Stimulated activated CD4-positive, alpha-beta T cell treated with anti-CD3 and anti-CD28 coated beads, Interleukin-4, amount 100 ng/mL, for 4 hours (primary cell): ENCODE data around the gene VPS33B.
A peak's percentile ranks its signal among the peaks of the same experiment; 100 is the strongest.

Experiments
- DNase-seq, 2 experiments: peaks; one replicate each; pipeline ENCODE4 v3.0.0-alpha.2; 2020

VPS33B gene

GRCh38 chr15:90972133-90972532 is 50.3 kb downstream of the VPS33B start:
- no peak for DNase-seq

GRCh38 chr15:90970274-90970673 is 52.1 kb downstream of the VPS33B start:
- no peak for DNase-seq

- no peak for DNase-seq
These were observed 54.0 kb downstream of the VPS33B start for GRCh38 chr15:90968434-90968833.

- no peak for DNase-seq
These were observed 55.2 kb downstream of the VPS33B start for GRCh38 chr15:90967206-90967605.

- DNase-seq = no peak
These were observed 56.1 kb downstream of the VPS33B start for GRCh38 chr15:90966262-90966661.

- DNase-seq = no peak
These were observed 60.4 kb downstream of the VPS33B start for GRCh38 chr15:90962021-90962420.

GRCh38 chr15:90960298-90961091 is 61.9 kb downstream of the VPS33B start:
- DNase-seq = no peak

- no peak for DNase-seq
These were observed 62.5 kb downstream of the VPS33B start for GRCh38 chr15:90959894-90960293.

GRCh38 chr15:90959028-90959595 is 63.3 kb downstream of the VPS33B start:
- no peak for DNase-seq

GRCh38 chr15:90957791-90958190 is 64.6 kb downstream of the VPS33B start:
- DNase-seq = no peak

- no peak for DNase-seq
These were observed 65.2 kb downstream of the VPS33B start for GRCh38 chr15:90957031-90957790.

- peak; percentile 26 to 67 for DNase-seq
These were observed 65.9 kb downstream of the VPS33B start for GRCh38 chr15:90956274-90957030.

GRCh38 chr15:90955624-90956273 is 66.6 kb downstream of the VPS33B start:
- no peak for DNase-seq

- peak; percentile 82 to 89 for DNase-seq
These were observed 67.4 kb downstream of the VPS33B start, which contains the start of gene RCCD1 for GRCh38 chr15:90954712-90955623. Gene RCCD1 (plus strand): TSS chr15:90954884. CDS start chr15:90956735, 1,851 bp downstream.

- no peak for DNase-seq
These were observed 68.3 kb downstream of the VPS33B start for GRCh38 chr15:90953947-90954711.

GRCh38 chr15:90952901-90953677 is 69.3 kb downstream of the VPS33B start:
- DNase-seq = no peak

- no peak for DNase-seq
These were observed 71.7 kb downstream of the VPS33B start for GRCh38 chr15:90950676-90951075.

- DNase-seq = no peak
These were observed 72.3 kb downstream of the VPS33B start for GRCh38 chr15:90949979-90950675.
